B cell (primary cell): Measurements from ENCODE around the gene EIF4G2. TPM values are rescaled to one million over a fixed set of nuclear protein-coding genes. Genes with fewer than 3 reads are reported as not detected.

Source experiments
- ATAC-seq: fragments of 200-7000 bp; cut with Tn5 transposase; one replicate; pipeline ENCODE4 v1.10.0; 2021; ENCODE audit warnings: low read depth, mild to moderate bottlenecking, moderate number of reproducible peaks, moderate library complexity
- CTCF ChIA-PET: fragments of 350-600 bp; sonication (Branson Sonifier 250); formaldehyde crosslinking; loops from one replicate; lab custom pipeline; 2021; ENCODE audit warnings: antibody characterized with exemption, inconsistent platforms; lab: Charles Lee
- POLR2A ChIA-PET: fragments of 350-600 bp; sonication (Branson Sonifier 250); formaldehyde crosslinking; loops from one replicate; lab custom pipeline; 2021; ENCODE audit warnings: antibody characterized with exemption; lab: Charles Lee
- DNase-seq: peaks from one replicate; pipeline ENCODE4 v3.0.0; 2013
- H2AFZ ChIP-seq: 2 replicates; pipeline ENCODE4 v1.6.1; 2012; ENCODE audit warnings: mild to moderate bottlenecking, low read depth, low read length; ENCODE audit not compliant: insufficient read depth, poor library complexity, severe bottlenecking
- H3K27ac ChIP-seq, 2 donors: 1 replicate in 1 of 2; 2 replicates in 1 of 2; pipeline ENCODE4 v1.5.1; 2012 to 2013; ENCODE audit warnings: low read length in 2 of 2, mild to moderate bottlenecking in 2 of 2, moderate library complexity in 1 of 2
- H3K27me3 ChIP-seq, 4 experiments: fragments of 200-600 bp in 1 of 4; sonication (generic) in 1 of 4; replicated peaks in 1 of 4; 1 replicate in 2 of 4; 2 replicates in 2 of 4; pipeline versions ENCODE4 v1.6.1 to v1.7.0; 2013 to 2016; ENCODE audit warnings: low read length in 3 of 4, mild to moderate bottlenecking in 2 of 4, mixed read lengths in 1 of 4, moderate library complexity in 1 of 4; ENCODE audit not compliant: insufficient read depth in 4 of 4, control insufficient read depth in 3 of 4; ENCODE audit errors: control extremely low read depth in 1 of 4
- H3K36me3 ChIP-seq, 2 experiments: replicated peaks in 1 of 2; 1 replicate in 1 of 2; 2 replicates in 1 of 2; pipeline versions ENCODE4 v1.6.1 to v1.7.1; 2013; ENCODE audit warnings: low read length in 1 of 2; ENCODE audit not compliant: insufficient read depth in 2 of 2, control insufficient read depth in 1 of 2; ENCODE audit errors: control extremely low read depth in 1 of 2, extremely low read depth in 1 of 2
- H3K4me1 ChIP-seq, 2 donors: fragments of 200-600 bp in 1 of 2; sonication (generic) in 1 of 2; 1 replicate in 1 of 2; 2 replicates in 1 of 2; pipeline versions ENCODE4 v1.5.1 to v1.6.1; 2013 to 2017; ENCODE audit warnings: low read length in 2 of 2; ENCODE audit not compliant: control insufficient read depth in 2 of 2, insufficient read depth in 2 of 2
- H3K4me2 ChIP-seq: replicated peaks from 2 replicates; pipeline ENCODE3; 2012; ENCODE audit warnings: mild to moderate bottlenecking, low read depth, low read length; ENCODE audit not compliant: poor library complexity, severe bottlenecking
- H3K4me3 ChIP-seq, 5 experiments: fragments of 200-600 bp in 1 of 5; sonication (generic) in 1 of 5; 1 replicate in 3 of 5; 2 replicates in 2 of 5; pipeline versions ENCODE4 v1.5.1 to v1.7.0; 2011 to 2016; ENCODE audit warnings: low read length in 4 of 5, mild to moderate bottlenecking in 4 of 5, low read depth in 2 of 5, control low read depth in 1 of 5, moderate library complexity in 1 of 5; ENCODE audit not compliant: insufficient read depth in 1 of 5; ENCODE audit errors: control extremely low read depth in 1 of 5, extremely low read depth in 1 of 5
- H3K79me2 ChIP-seq: fragments of 200-600 bp; sonication (generic); one replicate; pipeline ENCODE4 v1.6.0; 2016; ENCODE audit warnings: low read length; ENCODE audit not compliant: control insufficient read depth, insufficient read depth
- H3K9ac ChIP-seq: fragments of 200-600 bp; sonication (generic); 2 replicates; pipeline ENCODE4 v1.6.1; 2017; ENCODE audit warnings: mild to moderate bottlenecking, low read length, moderate library complexity
- H3K9me3 ChIP-seq, 3 donors: one replicate each; pipeline versions ENCODE4 v1.6.1 to v1.7.1; 2013; ENCODE audit warnings: low read length in 2 of 3; ENCODE audit not compliant: control insufficient read depth in 2 of 3, insufficient read depth in 1 of 3; ENCODE audit errors: control extremely low read depth in 1 of 3
- H4K20me1 ChIP-seq: 2 replicates; pipeline ENCODE4 v1.6.0; 2012; ENCODE audit warnings: mild to moderate bottlenecking, low read length; ENCODE audit not compliant: insufficient read depth, control insufficient read depth, poor library complexity, severe bottlenecking
- H3K27ac Mint-ChIP-seq: one replicate; pipeline ENCODE4 v1.8.0; 2021; ENCODE audit warnings: mixed read lengths
- H3K27me3 Mint-ChIP-seq: one replicate; pipeline ENCODE4 v1.8.0; 2021; ENCODE audit warnings: mixed read lengths
- H3K4me1 Mint-ChIP-seq: one replicate; pipeline ENCODE4 v1.8.0; 2021; ENCODE audit warnings: mixed read lengths
- H3K4me3 Mint-ChIP-seq: one replicate; pipeline ENCODE4 v1.8.0; 2021; ENCODE audit warnings: mixed read lengths
- H3K9me3 Mint-ChIP-seq: one replicate; pipeline ENCODE4 v1.8.0; 2022; ENCODE audit warnings: mixed read lengths; ENCODE audit not compliant: insufficient read depth
- CTCF ChIP-seq: fragments of 200-600 bp; IDR thresholded peaks from one replicate; pipeline ENCODE4 v1.8.0; 2022; ENCODE audit warnings: antibody characterized with exemption, mild to moderate bottlenecking
- EZH2 ChIP-seq: IDR thresholded peaks from 2 replicates; pipeline ENCODE4 v1.6.1; 2012; ENCODE audit warnings: borderline replicate concordance, low read depth, mild to moderate bottlenecking, moderate library complexity, low read length; ENCODE audit not compliant: insufficient read depth, poor library complexity, severe bottlenecking
- WGBS: methylation state at CpG from one replicate; pipeline ENCODE4 v1.1.5; 2013; ENCODE audit warnings: missing lambda C conversion rate; ENCODE audit not compliant: insufficient coverage; 5-methylcytosine and 5-hydroxymethylcytosine counted together
- intact Hi-C: fragments of 100-400 bp; cut with micrococcal nuclease; formaldehyde crosslinking; loops from one replicate; pipeline ENCODE4 v1.10.0; 2022
- polyA plus RNA-seq: library from polyadenylated mRNA; depleted of rRNA; stranded (reverse); fragments of >200 nt; gene quantifications from 2 replicates; pipeline ENCODE4 v1.2.3, GENCODE V29; 2012
- total RNA-seq, 2 donors: library from RNA; stranded (reverse); fragments of 120-200 nt in 1 of 2; gene quantifications; 1 replicate in 1 of 2; 2 replicates in 1 of 2; pipeline versions ENCODE4 v1.2.3 to v1.2.4, GENCODE V29; 2013 to 2022

The EIF4G2 gene
- total and polyA plus RNA-seq, 2 donors (not counting 1 experiment from before 2014, with no cell fraction given): 275 to 592 TPM

DNA sequence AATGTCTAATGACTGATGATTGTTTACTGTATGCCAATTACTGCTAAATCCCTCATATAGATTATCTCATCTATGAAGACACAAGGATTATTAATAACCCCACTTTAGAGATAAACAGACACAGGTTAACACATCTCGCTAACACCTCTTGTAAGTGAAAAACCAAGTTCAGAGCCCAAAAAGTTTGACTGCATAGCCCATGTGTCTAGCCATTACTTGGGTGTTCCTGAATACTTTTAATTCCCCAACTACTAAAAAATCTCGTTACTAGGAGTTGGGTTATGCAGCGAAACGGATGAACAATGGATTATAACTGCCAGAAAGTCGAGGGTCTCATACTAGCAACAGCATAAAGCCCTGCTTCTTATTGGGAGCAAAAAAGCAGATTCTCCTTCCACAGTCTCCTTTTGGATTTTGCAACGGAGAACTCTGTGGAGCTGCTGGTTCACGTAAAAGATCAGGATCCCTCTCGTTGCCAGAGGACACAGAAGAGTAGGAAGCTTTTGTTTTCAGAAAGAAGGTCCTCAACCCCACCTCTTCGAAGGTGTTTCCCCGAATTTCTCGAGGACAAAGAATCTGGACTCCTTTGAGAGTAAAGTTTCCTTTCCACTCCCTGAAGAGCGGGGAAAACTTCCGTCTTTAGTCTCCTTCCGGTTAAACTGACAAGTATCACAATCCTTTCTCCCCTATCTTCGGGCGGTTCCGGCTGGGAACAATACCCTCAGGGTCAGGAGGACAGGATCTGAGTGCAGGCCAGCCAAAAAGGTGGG, 48.1 kb upstream of the EIF4G2 start:
- intact Hi-C loops: loop anchor here (2.0 to 10.0 kb wide), 4 partner anchors 32 to 1285 kb away; partner anchors contain the start of genes CTR9 and WEE1
- Mint-ChIP-seq H3K4me1 (peaks cover 43% of the 10 kb centered on the region), H3K9me3 (no peaks in the 10 kb centered on the region), H3K27me3 (no peaks in the 10 kb centered on the region), H3K4me3 (peak overlapping the region; percentile 98), H3K27ac (peak overlapping the region; percentile 99)
- no peaks in the 10 kb centered on the region for H4K20me1 ChIP-seq
- H3K4me1 ChIP-seq: peaks cover 21 to 23% of the 10 kb centered on the region in 2 donors
- DNase-seq (peak; percentile 23), ATAC-seq (no peak)
- 10% methylated on average over 8 of the region's 17 CpGs for WGBS
- H3K27me3 ChIP-seq: no peaks in the 10 kb centered on the region
- H3K9me3 ChIP-seq: no peaks in the 10 kb centered on the region
- peak overlapping the region; percentile 79 for H2AFZ ChIP-seq
- peak overlapping the region; percentile 94 for H3K9ac ChIP-seq
- H3K27ac ChIP-seq: peak overlapping the region; percentile 90 to 98
- ChIA-PET POLR2A (interaction anchor here (0.6 to 6.7 kb wide), 5 partner anchors 26 to 316 kb away, joined by 3 to 147 read pairs (median 12); partner anchors contain the start of genes EIF4G2 and RNF141), CTCF (interaction anchor here (0.9 to 3.2 kb wide), 3 partner anchors 47 to 77 kb away, joined by 3 to 27 read pairs (median 12); partner anchors contain the start of gene EIF4G2)
- H3K4me3 ChIP-seq: peak overlapping the region; percentile 68 to 98 (median 95)
- H3K79me2 ChIP-seq: peaks cover 79% of the 10 kb centered on the region
- H3K36me3 ChIP-seq: peaks cover 5 to 34% of the 10 kb centered on the region in 2 experiments
- H3K4me2 ChIP-seq: peak overlapping the region; percentile 82
- TF ChIP-seq EZH2 (no peak), CTCF (no peak)
